ENCODE data around the gene MAGEB18. TPM values are rescaled to one million over a fixed set of nuclear protein-coding genes. Genes with fewer than 3 reads are reported as not detected.

The MAGEB18 gene
- total and polyA plus RNA-seq, 2 donors (not counting 3 experiments of a cell fraction or from before 2014, with no cell fraction given), result not detected

GRCh38 chrX:26160301-26160700, 22.2 kb downstream of the MAGEB18 start, which contains the start of gene MAGEB6B:
Gene MAGEB6B (plus strand): TSS chrX:26160601. CDS start chrX:26160601, 0 bp downstream.
- dilution Hi-C loops (cut with MboI; ENCODE audit: extremely low pct_ligation_motif_present, low sequenced_read_pairs), result no loop called here
- POLR2A ChIA-PET, result no interaction called here
- TF ChIP-seq MYC (IDR thresholded peaks at IDR 0.05; ENCODE audit: low read depth, low read length) (no peak), POLR2AphosphoS5 (IDR thresholded peaks at IDR 0.05; ENCODE audit: insufficient read depth, low read depth, low read length) (no peak), CTCF (IDR thresholded peaks at IDR 0.05; ENCODE audit: extremely low read depth in 1 of 2, insufficient read depth in 1 of 2, low read depth in 1 of 2, low read length in 2 of 2) (no peak), EZH2 (IDR thresholded peaks at IDR 0.05; ENCODE audit: borderline replicate concordance, low read depth, low read length, severe bottlenecking) (no peak), JUN (IDR thresholded peaks at IDR 0.05; ENCODE audit: borderline replicate concordance, insufficient read depth, insufficient read length, low read depth) (no peak), GATA2 (IDR thresholded peaks at IDR 0.05; ENCODE audit: insufficient read depth, insufficient read length, low read depth, low read length) (no peak), MAX (IDR thresholded peaks at IDR 0.05; ENCODE audit: insufficient read depth, insufficient read length) (no peak), FOS (IDR thresholded peaks at IDR 0.05; ENCODE audit: borderline replicate concordance, insufficient read depth, low read length) (no peak), POLR2A (IDR thresholded peaks at IDR 0.05; ENCODE audit: low read depth, low read length) (no peak)
- Histone ChIP-seq H3K27me3 (ENCODE audit: control insufficient read depth in 2 of 2, insufficient read depth in 2 of 2, low read length in 2 of 2) (no peaks in the 10 kb centered on the region), H3K9ac (replicated peaks; ENCODE audit: extremely low read depth, insufficient read depth, low read length) (no peak within 1 kb of the TSS), H3K36me3 (ENCODE audit: control insufficient read depth in 2 of 2, extremely low read depth in 1 of 2, insufficient read depth in 2 of 2, low read length in 2 of 2) (no peaks in the 10 kb centered on the region), H4K20me1 (replicated peaks; ENCODE audit: control insufficient read depth, extremely low read depth, insufficient read depth, low read length) (no peaks in the 10 kb centered on the region), H3K4me2 (ENCODE audit: insufficient read depth, low read length) (no peak within 1 kb of the TSS), H3K27ac (ENCODE audit: insufficient read depth, low read depth, low read length) (no peak within 1 kb of the TSS), H2AFZ (ENCODE audit: low read depth, low read length) (no peak within 1 kb of the TSS), H3K9me1 (replicated peaks; ENCODE audit: control insufficient read depth, extremely low read depth, insufficient read depth, low read length) (no peaks in the 10 kb centered on the region), H3K4me1 (ENCODE audit: control insufficient read depth, extremely low read depth, insufficient read depth, low read length) (no peaks in the 10 kb centered on the region), H3K4me3 (replicated peaks in 1 of 3; ENCODE audit: insufficient read depth in 1 of 3, low read depth in 1 of 3, low read length in 3 of 3) (no peak within 1 kb of the TSS), H3K9me3 (replicated peaks; ENCODE audit: control insufficient read depth, insufficient read depth, low read length) (no peaks in the 10 kb centered on the region), H3K79me2 (ENCODE audit: control insufficient read depth, insufficient read depth, low read length) (no peaks in the 10 kb centered on the region)
- no TSS peak for BruUV-seq (replicated peaks)
- no peak for DNase-seq (ENCODE audit: low read depth, low spot score)
- FAIRE-seq, result no peak
- CTCF ChIA-PET, result no interaction called here
- intact Hi-C loops (cut with micrococcal nuclease), result no loop called here

Other genes with a start within 250 kb of the MAGEB18 start
- not detected in 2 replicates for gene MAGEB6B, start 22.3 kb downstream of the MAGEB18 start, total RNA-seq
- not detected in 2 replicates for gene MAGEB6B, start 22.3 kb downstream of the MAGEB18 start, polyA plus RNA-seq
- gene MAGEB6, start 54.1 kb downstream of the MAGEB18 start, total RNA-seq, result not detected in 2 replicates
- gene MAGEB6, start 54.1 kb downstream of the MAGEB18 start, polyA plus RNA-seq, result not detected in 2 replicates
- not detected in 2 replicates for gene MAGEB5, start 77.8 kb downstream of the MAGEB18 start, total RNA-seq
- not detected in 2 replicates for gene MAGEB5, start 77.8 kb downstream of the MAGEB18 start, polyA plus RNA-seq